HG02943 (cell line): ENCODE results near the gene RUFY1.

Source experiments
- ATAC-seq: cut with Tn5 transposase; IDR thresholded peaks from one replicate; pipeline ENCODE4 v1.9.1; 2021; ENCODE audit warnings: mild to moderate bottlenecking, low read depth, moderate library complexity; ENCODE audit not compliant: unreplicated experiment

The RUFY1 gene

DNA sequence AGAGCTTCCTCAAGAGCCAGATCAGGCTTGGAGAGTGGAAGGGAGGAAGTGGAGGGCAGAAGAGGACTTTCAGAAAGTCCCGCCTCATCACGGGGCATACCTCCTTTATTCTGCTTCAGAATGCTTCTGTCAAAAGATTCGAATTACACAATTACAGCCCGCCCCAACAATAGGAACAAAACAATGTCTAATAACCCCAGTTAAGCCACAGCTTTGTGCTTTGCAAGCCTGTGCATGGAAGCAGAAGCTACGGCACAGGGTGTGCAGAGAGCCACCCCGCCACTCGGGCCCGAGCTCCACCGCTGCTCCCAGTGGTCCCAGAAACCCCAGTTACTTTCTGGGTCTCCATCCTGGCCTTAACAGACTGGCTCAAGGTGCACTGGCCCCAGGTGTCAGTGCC lies 49.6 kb downstream of the RUFY1 start:
- no peak for ATAC-seq

DNA sequence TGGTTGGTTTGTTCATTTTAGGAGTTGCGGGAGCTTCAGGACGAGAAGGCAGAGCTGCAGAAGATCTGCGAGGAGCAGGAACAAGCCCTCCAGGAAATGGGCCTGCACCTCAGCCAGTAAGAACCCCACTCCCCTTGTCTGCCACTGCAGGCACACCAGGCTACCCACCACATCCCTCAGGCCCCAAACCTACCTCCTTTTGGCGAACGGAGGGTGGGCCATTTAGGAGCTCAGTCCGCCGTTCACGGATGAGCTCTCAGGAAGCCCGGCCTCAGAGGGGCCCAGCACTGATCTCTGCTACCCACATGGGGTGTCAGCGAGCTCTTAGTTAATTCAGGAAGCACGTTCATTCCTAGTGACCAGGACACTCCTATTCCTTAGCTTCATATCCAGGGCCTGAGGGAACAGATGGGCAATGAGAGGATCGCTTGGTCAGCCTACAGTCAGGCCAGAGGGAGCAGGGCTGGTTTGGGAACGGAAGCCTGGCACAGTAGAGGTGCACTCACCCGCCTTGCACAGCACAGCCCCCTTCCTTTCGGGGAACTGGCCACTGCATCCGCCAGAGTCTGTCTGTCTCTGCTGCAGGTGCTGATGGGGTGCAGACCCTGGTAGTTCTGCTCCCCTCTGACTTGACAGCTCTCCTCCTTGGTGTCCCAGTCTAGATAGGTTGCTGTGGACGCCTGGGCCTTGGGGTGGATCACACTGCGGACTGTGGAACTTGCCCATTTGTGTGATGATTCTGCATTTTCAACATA lies 51.7 kb downstream of the RUFY1 start:
- ATAC-seq: no peak

DNA sequence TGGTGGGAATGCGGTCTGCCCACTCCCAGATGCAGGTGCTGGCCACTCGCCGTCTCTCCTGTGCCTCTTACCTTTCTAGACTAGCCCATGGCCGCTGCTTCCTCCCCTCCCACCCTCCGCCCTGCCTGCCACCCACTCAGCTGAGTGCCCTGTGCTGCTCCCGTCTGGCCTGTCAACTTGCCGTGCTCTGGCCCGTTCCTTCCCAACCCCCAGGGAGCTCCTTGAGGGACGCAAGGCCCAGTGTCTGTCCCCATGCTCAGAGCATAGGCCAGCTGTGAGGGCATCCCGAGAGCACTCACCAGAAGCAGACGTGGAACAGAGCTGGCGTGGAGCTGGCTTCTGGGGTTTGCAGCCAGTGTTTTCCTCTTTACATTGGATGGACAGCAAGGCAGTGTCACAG lies 53.0 kb downstream of the RUFY1 start:
- ATAC-seq: no peak

- no peak for ATAC-seq
Measured at GRCh38 chr5:179605026-179605833, 54.9 kb downstream of the RUFY1 start.

GRCh38 chr5:179606071-179606909 lies 55.9 kb downstream of the RUFY1 start:
- no peak for ATAC-seq

GRCh38 chr5:179606910-179607159 lies 56.5 kb downstream of the RUFY1 start:
- no peak for ATAC-seq

- no peak for ATAC-seq
Measured at GRCh38 chr5:179607160-179607931, 57.0 kb downstream of the RUFY1 start.

DNA sequence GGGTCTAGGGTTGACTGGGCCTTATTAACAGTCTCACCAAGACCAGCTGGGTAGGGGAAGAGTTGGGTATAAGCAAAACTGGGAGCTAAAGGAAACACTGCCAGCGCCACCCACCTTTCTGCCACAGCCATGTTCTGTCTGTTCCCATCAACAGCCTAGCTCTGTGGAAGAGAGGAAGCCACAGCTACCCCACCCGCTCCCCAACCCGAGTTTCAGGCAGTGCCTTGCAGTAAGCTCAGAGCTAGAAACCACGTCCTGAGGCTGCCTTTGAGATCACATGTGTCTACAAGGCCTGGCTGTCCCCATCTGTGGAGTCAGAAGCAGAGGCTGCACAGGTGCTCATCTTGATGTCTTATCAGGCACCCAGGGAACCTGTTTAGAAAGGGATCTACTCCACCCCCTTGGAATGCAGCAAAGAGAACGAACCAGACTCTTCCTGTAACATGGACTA lies 57.8 kb downstream of the RUFY1 start:
- no peak for ATAC-seq

- ATAC-seq: no peak
Measured at GRCh38 chr5:179609834-179610108, 59.4 kb downstream of the RUFY1 start.

DNA sequence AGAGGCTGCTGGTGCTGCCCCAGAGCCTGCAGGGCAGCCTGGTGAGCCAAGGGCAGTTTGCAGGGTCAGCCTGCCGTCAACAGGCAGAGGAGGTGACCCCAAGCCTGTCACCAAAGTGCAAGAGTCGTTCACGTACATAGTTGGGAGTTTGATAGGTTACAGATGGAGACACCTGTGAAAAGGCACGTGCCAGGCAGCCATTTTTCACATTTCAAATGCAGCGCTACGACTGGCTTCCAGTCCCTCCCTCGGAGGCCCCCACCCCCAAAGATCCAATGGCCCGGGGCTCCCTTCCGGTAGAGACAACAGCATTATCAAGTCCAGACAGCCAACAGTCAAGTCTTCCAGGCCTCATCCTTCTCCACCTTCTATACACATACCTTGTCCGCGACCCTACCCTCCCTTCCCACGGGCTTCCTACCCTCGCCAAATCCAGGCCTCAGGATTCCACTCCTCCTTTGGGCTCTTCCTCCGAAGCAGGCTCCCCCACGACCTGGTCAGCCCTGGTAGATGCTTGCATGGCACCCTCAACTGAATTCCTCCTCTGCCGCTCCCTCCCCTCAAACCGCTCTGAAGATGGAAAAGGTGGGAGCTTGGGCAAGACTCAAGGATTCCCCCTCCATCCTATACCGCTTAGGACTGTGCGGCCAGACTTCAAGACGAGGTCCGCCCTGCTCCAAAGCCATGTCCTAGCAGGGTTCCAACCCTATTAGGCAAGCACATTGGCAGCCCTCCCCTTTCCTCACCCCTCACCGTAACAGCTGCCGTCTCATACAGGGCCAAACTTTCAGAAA lies 60.0 kb downstream of the RUFY1 start:
- no peak for ATAC-seq

DNA sequence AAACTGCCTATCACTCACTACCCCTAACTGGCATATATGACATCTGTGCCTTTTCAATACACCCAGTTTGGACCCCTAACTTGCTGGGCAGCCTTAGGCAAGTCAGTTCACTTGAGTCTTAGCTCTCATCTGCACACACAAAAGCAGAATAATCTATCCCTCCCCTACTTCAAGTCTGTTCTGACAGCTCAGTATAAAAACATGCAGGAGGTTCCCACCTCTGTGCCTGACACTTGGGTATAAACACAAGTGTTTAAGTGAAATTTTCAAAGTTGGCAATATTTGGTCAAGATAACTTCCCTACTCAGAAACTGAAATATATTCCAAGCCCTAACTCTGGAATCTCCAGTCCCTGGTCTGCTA lies 60.5 kb downstream of the RUFY1 start:
- no peak for ATAC-seq

DNA sequence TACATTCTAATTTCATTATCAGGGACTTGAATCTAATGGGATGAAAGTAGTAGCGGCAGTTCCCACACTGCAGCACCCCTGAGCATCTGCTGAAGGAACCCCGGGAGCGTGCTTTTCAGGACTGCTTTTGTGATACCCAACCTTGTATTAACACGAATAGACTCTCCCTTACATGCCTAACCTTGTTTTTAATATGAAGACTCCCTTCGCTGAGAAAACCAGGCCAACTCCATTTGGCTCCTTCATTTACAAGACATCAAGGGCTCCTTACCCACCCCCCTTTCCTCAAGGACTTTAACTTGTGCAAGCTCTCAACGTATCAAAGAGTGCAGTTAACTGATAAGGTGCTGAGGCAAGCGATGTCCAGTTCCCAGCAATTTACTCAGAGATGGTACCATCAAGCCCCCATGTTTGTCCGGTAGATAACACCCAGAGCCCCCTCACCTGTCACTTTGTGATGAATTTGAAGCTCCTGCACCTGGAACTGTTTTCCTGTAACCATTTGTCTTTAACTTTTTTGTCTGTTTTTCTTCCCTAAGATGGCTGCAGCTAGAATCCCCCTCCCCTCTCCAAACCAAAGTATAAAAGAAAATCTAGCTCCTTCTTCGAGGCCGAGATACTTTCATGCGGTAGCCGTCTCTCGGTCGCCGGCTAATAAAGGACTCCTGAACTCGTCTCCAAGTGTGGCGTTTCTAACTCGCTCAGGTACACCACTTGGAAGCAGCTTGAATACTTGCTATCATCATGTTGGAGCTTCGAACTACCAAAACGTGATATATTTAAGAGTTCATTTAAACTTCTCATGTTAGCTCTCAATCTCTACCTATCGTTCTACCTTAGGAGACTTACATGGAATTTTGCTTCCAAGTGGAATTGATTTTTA lies 62.5 kb downstream of the RUFY1 start:
- ATAC-seq: no peak

GRCh38 chr5:179613460-179614071 lies 63.2 kb downstream of the RUFY1 start:
- ATAC-seq: no peak

GRCh38 chr5:179614745-179615144 lies 64.4 kb downstream of the RUFY1 start:
- ATAC-seq: no peak

- no peak for ATAC-seq
Measured at GRCh38 chr5:179615203-179615602, 64.8 kb downstream of the RUFY1 start.

GRCh38 chr5:179616002-179616594 lies 65.7 kb downstream of the RUFY1 start:
- no peak for ATAC-seq

GRCh38 chr5:179617930-179618329 lies 67.6 kb downstream of the RUFY1 start:
- ATAC-seq: no peak

- no peak for ATAC-seq
Measured at GRCh38 chr5:179618923-179619554, 68.7 kb downstream of the RUFY1 start.
